ENCODE data around the gene UGT2A3.
"Not testable (repeated sequence)": the region's sequence is repeated elsewhere in the genome, so short reads cannot be mapped to it uniquely, and the experiment has no call there.

The UGT2A3 gene

DNA sequence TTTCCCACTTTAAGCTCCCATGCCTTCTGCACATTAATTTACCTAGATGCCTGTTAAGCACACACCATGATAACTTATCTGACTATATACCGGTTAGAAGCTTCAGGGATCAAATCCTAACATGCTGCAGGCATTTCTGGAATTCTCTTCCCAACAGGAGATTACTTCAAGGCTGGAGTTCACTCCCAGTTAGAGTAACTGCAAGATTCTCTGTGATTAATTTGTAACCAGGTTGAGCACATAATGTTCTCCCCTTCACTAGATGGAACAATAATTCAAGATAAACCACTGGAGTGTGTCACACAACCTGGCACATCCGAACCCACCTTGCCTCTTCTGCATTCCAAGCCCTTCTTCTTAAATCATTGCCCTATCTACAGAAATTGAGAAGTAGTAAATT lies 11.8 kb upstream of the UGT2A3 start:
- POLR2A ChIA-PET: no interaction called here
- TF ChIP-seq, protein P1, sequence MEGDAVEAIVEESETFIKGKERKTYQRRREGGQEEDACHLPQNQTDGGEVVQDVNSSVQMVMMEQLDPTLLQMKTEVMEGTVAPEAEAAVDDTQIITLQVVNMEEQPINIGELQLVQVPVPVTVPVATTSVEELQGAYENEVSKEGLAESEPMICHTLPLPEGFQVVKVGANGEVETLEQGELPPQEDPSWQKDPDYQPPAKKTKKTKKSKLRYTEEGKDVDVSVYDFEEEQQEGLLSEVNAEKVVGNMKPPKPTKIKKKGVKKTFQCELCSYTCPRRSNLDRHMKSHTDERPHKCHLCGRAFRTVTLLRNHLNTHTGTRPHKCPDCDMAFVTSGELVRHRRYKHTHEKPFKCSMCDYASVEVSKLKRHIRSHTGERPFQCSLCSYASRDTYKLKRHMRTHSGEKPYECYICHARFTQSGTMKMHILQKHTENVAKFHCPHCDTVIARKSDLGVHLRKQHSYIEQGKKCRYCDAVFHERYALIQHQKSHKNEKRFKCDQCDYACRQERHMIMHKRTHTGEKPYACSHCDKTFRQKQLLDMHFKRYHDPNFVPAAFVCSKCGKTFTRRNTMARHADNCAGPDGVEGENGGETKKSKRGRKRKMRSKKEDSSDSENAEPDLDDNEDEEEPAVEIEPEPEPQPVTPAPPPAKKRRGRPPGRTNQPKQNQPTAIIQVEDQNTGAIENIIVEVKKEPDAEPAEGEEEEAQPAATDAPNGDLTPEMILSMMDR (IDR thresholded peaks at IDR 0.05; ENCODE audit: insufficient read depth, low read length, missing control alignments): no peak
- CTCF ChIA-PET: no interaction called here
- no peak overlapping the region for H3K4me3 ChIP-seq (ENCODE audit: low read depth, low read length)
- no peak for DNase-seq (ENCODE audit: low read depth, low spot score)

DNA sequence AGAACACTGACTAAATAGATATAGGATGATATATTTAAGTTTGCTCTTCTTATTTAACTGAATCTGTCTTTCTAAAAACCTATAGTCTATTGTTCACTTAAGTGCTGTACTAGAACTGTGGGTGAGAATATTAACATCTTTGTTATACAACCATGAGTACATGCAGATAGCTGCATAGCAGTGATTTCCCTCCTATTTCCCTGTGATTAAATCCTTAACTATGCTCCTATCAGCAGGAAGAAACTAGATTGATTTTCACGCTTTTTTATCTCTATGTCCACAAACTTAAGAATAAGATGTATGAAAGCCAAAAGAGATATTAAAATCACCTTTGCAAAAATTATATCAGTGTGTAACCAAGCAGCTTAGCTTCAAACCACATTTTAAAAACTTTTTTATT lies 11.3 kb upstream of the UGT2A3 start:
- POLR2A ChIA-PET: no interaction called here
- no peak overlapping the region for H3K4me3 ChIP-seq (ENCODE audit: low read depth, low read length)
- CTCF ChIA-PET: no interaction called here
- DNase-seq (ENCODE audit: low read depth, low spot score): no peak
- TF ChIP-seq, protein P1 (IDR thresholded peaks at IDR 0.05; ENCODE audit: insufficient read depth, low read length, missing control alignments): no peak

DNA sequence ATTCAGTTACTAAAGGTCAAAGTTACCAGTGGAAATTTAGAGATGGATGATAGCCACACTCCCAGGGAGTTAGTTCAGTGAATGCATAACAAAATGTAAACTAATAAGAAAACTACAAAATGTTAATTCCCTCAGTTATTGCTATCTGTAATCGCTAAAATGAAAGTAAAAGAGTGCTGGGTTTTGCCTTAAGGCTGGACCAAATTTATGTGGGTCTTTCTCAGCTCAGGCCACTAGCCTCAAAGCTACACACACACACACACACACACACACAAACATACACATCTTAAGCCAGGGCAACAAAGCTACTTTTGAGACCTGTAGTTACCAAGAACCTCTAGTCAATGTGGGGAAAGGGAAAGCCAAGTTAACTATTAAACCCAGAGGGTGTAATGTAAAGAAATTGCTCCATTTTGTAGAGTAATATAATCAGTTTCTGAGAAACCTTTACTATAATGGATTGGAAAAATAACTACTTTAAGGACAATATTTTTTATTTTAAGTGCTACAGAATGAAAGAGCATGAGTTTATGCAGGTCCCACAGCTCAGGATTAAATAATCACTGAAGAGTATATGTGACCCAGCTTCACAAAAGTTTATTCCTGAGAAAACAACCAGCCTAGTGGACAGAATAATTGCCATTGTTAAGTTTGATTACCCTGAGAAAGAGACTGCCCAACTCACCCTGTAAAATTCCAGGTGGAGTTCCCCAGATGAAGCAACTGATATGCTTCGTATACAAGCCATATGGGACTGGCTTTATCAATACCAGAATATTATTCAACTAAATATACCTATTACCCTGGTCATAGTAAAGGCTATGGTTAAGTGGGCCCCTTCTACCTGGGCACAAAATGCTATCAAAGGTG lies 8.9 kb upstream of the UGT2A3 start:
- TF ChIP-seq, protein P1 (IDR thresholded peaks at IDR 0.05; ENCODE audit: insufficient read depth, low read length, missing control alignments): no peak
- no peak for DNase-seq (ENCODE audit: low read depth, low spot score)
- POLR2A ChIA-PET: no interaction called here
- no peak overlapping the region for H3K4me3 ChIP-seq (ENCODE audit: low read depth, low read length)
- CTCF ChIA-PET: no interaction called here

DNA sequence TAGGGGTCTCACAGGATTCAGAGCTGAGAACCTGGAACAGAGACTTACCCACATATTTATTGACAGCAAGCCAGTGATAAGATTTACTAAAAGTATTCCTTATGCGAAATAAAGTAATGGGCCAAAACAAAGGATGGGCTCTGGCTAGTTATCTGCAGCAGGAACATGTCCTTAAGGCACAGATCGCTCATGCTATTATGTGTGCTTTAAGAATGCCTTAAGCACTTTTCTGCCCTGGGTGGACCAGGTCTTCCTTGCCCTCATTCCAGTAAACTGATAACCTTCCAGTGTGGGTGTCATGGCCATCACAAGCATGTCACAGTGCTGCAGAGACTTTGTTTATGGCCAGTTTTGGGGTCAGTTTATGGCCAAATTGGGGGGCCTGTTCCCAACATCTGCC lies 7.5 kb upstream of the UGT2A3 start:
- CTCF ChIA-PET; POLR2A ChIA-PET; DNase-seq (ENCODE audit: low read depth, low spot score); H3K4me3 ChIP-seq (ENCODE audit: low read depth, low read length): not testable (repeated sequence)

DNA sequence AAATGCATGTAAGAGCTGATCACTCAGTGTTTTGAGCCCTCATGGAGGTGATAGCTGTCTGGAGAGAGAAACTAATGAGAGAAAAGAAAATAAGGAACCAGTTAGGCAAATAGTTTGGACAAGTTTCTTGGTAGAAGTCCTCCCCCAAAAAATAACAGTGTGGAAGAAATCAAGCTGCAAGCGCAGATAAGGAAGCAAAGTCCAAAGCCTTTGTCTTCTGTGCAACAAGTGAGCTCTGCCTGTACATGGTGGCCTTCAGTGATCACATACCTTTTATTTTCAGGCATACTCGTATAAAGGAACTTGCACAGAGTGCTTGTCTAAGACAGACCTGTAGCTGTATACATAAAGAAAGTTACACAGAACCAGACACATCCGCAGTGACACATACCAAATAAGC lies 2.5 kb upstream of the UGT2A3 start:
- DNase-seq (ENCODE audit: low read depth, low spot score): no peak
- H3K4me3 ChIP-seq (ENCODE audit: low read depth, low read length): no peak overlapping the region
- POLR2A ChIA-PET: no interaction called here
- CTCF ChIA-PET: no interaction called here
- TF ChIP-seq, protein P1 (IDR thresholded peaks at IDR 0.05; ENCODE audit: insufficient read depth, low read length, missing control alignments): no peak

DNA sequence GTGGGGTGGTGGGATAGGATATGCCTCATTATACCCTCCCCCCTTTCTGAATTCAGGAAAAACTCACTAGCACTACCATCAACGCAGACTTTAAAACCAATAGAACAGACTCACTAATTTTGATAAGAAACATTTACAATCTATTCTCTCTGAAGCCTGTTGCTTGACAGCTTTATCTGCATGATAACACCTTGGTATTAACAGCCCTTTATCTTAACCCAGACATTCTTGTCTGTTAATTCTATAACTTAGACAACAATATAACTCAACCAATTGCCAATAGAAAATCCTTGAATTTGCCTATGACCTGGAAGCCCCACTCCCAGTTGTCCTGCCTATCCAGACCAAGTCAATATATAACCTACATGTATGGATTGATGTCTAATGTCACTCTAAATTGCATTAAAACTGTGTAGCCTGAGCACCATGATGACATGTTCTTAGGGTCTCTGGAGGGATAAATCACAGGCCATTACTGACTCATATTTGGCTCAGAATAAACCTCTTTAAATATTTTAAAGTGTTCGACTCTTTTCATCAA lies 1.5 kb upstream of the UGT2A3 start:
- TF ChIP-seq, protein P1 (IDR thresholded peaks at IDR 0.05; ENCODE audit: insufficient read depth, low read length, missing control alignments): no peak
- ChIA-PET POLR2A (no interaction called here), CTCF (no interaction called here)
- H3K4me3 ChIP-seq (ENCODE audit: low read depth, low read length): no peak overlapping the region
- DNase-seq (ENCODE audit: low read depth, low spot score): no peak
